Adrenal gland (tissue), 5 donors: ENCODE results near the gene SORD.
"Not testable (repeated sequence)": the region's sequence is repeated elsewhere in the genome, so short reads cannot be mapped to it uniquely, and the experiment has no call there.

Experiments used
- POLR2A ChIP-seq, 2 donors: fragments of 450-650 bp; IDR thresholded peaks; one replicate each; pipeline ENCODE4 v1.6.1; 2017; ENCODE audit warnings: antibody characterized with exemption in 2 of 2, mild to moderate bottlenecking in 2 of 2, moderate library complexity in 1 of 2
- TF ChIP-seq, protein P1 (sequence below), 6 experiments: fragments of 450-650 bp in 4 of 6; fragments of 200-600 bp in 2 of 6; sonication (generic) in 1 of 6; IDR thresholded peaks; 1 replicate in 5 of 6; 2 replicates in 1 of 6; pipeline versions ENCODE4 v1.5.1 to v1.8.0; 2016 to 2021; ENCODE audit warnings: antibody characterized with exemption in 6 of 6, mild to moderate bottlenecking in 2 of 6, moderate library complexity in 1 of 6
- donor health status: DM: no; HTN: no; CAD: no.

DNA sequence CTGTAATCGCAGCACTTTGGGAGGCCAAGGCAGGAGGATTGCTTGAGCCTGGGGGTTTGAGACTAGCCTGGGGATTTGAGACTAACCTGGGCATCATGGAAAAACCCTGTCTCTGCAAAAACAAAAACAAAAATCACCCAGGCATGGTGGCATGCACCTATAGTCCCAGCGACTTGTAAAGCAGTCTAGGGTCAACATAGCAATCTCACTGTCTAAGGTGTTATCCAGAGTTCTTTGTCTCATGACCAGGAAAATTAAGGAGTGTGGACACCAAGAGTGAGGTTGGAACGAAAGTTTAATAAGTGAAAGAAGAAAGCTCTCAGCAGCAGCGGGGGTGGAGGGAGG is 25.4 kb downstream of the SORD start:
- TF ChIP-seq, protein P1, sequence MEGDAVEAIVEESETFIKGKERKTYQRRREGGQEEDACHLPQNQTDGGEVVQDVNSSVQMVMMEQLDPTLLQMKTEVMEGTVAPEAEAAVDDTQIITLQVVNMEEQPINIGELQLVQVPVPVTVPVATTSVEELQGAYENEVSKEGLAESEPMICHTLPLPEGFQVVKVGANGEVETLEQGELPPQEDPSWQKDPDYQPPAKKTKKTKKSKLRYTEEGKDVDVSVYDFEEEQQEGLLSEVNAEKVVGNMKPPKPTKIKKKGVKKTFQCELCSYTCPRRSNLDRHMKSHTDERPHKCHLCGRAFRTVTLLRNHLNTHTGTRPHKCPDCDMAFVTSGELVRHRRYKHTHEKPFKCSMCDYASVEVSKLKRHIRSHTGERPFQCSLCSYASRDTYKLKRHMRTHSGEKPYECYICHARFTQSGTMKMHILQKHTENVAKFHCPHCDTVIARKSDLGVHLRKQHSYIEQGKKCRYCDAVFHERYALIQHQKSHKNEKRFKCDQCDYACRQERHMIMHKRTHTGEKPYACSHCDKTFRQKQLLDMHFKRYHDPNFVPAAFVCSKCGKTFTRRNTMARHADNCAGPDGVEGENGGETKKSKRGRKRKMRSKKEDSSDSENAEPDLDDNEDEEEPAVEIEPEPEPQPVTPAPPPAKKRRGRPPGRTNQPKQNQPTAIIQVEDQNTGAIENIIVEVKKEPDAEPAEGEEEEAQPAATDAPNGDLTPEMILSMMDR (IDR thresholded peaks at IDR 0.05): not testable (repeated sequence)
- not testable (repeated sequence) for TF ChIP-seq POLR2A (IDR thresholded peaks at IDR 0.05)
